GM19397 (cell line): Measurements from ENCODE around the gene DNAH14.
"Not testable (repeated sequence)": the region's sequence is repeated elsewhere in the genome, so short reads cannot be mapped to it uniquely, and the experiment has no call there.

Source experiments
- ATAC-seq: cut with Tn5 transposase; IDR thresholded peaks from one replicate; pipeline ENCODE4 v1.9.1; 2021; ENCODE audit warnings: mild to moderate bottlenecking, moderate library complexity; ENCODE audit not compliant: unreplicated experiment

Gene DNAH14

DNA sequence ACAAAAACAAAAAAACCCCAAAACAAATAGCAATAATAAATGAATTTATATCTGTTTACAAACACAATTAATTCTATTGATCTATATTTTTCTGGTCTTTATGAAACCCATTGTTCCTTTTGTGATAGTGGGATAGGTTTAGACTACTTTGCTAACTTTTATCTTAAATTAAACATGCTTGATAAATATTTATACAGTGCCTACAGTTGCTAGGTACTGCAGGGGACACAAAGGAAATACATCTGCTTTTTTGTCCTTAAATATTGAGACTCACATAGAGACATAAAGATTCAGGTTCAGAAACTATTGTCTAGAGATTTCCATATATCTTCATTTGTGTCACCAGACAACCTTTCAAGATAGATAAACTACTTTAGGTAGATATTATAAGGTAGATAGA, 8.5 kb upstream of the DNAH14 start:
- no peak for ATAC-seq

DNA sequence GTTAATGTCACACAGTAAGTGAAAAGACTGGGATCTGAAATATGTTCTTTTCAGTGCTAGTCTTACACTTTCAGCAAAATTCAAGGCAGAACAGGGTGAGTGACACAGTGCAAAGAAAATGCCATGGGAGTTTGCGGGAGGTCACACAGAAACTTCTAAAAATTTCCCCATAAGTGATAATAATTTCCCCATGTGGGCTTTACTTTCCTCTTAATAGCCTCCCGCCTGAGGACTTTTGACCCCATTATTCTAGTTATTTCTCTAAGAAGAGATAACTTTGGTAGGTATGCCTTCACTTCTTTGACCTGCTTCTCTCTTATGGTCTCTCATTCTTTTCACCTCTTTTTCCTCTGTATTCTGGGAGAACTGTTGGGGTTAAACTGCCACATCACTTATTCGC, 8.1 kb upstream of the DNAH14 start:
- ATAC-seq = no peak

GRCh38 chr1:224922404-224923164, 6.9 kb upstream of the DNAH14 start:
- no peak for ATAC-seq

- no peak for ATAC-seq
Measured at GRCh38 chr1:224923726-224924125, 5.7 kb upstream of the DNAH14 start.

DNA sequence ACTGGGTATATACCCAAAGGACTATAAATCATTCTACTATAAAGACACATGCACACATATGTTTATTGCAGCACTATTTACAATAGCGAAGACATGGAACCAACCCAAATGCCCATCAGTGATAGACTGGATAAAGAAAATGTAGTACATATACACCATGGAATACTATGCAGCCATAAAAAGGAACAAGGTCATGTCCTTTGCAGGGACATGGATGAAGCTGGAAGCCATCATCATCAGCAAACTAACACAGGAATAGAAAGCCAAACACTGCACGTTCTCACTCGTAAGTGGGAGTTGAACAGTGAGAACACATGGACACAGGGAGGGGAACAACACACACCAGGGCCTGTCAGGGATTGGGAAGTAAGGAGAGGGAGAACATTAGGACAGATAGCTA, 1.8 kb upstream of the DNAH14 start:
- ATAC-seq = not testable (repeated sequence)

DNA sequence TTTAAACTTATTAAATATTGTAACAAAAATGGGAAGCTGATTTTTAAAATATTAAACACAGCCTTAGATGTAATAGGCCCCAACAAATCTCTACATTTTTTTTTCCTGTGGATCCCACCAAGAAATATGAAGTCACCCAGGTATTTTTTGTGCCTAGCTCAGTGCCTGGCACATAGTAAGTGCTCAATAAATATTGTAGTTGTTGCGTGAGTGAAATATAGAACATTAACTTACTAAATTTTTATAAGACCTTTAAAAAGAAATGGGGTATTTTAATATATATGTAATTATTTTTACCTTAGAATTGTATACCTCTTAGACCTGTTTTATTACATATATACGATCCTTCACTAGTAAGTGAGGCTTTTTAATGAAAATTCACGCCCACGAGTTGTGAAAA, 569 bp upstream of the DNAH14 start:
- ATAC-seq = no peak

- ATAC-seq = no peak
Measured at GRCh38 chr1:224931605-224932004, 2.1 kb downstream of the DNAH14 start.

DNA sequence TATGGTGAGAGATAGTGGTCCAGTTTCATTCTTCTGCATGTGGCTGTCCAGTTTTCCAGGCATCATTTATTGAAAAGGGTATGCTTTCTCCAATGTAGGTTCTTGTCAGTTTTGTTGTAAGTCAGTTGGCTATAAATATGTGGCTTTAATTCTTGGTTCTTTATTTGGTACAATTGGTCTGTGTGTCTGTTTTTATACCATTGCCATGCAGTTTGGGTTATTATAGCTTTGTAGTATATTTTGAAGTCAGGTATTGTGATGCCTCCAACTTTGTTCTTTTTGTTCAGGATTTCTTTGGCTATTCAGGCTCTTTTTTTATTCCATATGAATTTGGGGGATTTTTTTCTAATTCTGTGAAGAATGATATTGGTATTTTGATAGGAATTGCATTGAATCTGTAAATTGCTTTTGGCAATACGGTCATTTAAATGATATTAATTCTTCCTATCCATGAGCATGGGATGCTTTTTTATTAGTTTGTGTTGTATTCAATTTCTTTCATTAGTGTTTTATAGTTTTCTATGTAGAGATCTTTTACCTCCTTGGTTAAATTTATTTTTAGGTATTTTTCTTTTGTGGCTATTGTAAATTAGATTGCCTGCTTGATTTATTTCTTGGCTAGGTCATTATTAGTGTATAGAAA, 3.3 kb downstream of the DNAH14 start:
- ATAC-seq = no peak

DNA sequence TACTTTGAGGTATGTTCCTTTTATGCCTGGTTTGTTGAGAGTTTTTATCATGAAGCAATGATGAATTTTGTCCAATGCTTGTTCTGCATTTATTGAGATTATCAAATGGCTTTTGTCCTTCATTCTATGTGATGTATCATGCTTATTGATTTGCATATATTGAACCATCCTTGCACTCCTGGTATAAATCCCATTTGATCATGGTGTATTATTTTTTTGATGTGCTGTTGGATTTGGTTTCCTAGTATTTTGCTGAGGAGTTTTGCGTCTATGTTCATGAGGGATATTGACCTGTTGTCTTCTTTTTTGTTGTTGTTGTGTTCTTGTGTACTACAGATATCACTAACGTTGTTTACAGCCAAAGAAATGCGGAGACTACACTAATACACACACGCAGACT, 4.1 kb downstream of the DNAH14 start:
- no peak for ATAC-seq

DNA sequence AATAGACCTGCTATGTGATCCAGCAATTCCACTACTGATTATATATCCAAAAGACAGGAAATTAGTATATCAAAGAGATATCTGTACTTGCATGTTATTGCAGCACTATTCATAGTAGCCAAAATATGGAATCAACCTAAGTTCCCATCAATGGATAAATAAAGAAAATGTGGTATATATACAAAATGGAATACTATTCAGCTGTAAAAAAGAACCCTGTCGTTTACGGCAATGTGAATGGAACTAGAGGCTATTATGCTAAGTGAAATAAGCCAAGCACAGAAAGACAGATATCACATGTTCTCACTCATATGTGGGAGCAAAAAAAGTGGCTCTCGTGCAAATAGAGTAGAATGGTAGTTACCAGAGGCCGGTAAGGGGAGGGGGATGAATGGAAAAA, 9.2 kb downstream of the DNAH14 start:
- ATAC-seq = no peak

DNA sequence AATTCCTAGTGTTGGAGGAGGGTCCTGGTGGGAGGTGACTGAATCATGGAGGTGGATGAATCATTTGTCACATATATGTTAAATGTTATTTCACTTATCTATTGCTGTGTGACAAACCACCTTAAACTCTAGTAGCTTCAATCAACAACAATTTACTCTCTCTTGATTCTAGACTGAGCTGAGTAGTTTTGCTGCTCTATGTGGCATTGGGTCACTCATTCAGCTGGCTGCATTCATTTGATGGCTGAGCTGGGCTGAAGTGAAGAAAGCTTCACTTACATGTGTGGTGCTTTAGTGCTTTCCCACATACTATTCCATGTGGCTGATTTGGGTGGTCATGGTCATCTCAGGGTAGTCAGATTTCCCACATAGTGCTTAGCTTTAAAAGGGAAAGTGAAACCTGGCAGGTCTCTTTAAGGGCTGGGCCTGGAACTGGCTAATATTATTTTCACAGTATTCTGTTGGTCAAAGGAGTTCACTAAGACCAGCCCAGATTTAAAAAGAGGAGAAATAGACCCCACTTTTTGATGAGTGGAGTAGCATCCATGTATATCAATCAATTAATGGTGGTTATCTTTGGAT, 10.5 kb downstream of the DNAH14 start:
- ATAC-seq = no peak

- ATAC-seq = not testable (repeated sequence)
Measured at GRCh38 chr1:224940735-224941134, 11.3 kb downstream of the DNAH14 start.

DNA sequence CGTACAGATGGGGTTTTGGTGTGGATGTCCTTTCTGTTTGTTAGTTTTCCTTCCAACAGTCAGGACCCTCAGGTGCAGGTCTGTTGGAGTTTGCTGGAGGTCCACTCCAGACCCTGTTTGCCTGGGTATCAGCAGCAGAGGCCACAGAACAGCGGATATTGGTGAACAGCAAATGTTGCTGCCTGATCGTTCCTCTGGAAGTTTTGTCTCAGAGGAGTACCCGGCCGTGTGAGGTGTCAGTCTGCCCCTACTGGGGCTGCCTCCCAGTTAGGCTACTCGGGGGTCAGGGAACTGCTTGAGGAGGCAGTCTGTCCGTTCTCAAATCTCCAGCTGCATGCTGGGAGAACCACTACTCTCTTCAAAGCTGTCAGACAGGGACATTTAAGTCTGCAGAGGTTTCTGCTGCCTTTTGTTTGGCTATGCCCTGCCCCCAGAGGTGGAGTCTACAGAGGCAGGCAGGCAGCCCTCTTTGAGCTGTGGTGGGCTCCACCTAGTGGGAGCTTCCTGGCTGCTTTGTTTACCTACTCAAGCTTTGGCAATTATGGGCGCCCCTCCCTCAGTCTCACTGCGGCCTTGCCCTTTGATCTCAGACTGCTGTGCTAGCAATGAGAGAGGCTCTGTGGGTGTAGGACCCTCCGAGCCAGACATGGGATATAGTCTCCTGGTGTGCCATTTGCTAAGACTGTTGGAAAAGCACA, 16.3 kb downstream of the DNAH14 start:
- ATAC-seq = not testable (repeated sequence)

DNA sequence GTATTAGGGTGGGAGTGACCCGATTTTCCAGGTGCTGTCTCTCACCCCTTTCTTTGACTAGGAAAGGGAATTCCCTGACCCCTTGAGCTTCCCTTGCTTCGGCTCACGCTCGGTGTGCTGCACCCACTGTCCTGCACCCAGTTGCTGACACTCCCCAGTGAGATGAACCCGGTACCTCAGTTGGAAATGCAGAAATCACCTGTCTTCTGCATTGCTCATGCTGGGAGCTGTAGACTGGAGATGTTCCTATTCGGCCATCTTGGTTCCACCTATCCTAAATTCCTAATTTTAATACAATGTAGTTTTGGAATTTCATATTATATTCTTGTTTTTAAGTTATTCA, 16.8 kb downstream of the DNAH14 start:
- ATAC-seq = not testable (repeated sequence)

- no peak for ATAC-seq
Measured at GRCh38 chr1:224957696-224958095, 28.2 kb downstream of the DNAH14 start.

GRCh38 chr1:224958490-224958889, 29.0 kb downstream of the DNAH14 start:
- ATAC-seq = no peak

DNA sequence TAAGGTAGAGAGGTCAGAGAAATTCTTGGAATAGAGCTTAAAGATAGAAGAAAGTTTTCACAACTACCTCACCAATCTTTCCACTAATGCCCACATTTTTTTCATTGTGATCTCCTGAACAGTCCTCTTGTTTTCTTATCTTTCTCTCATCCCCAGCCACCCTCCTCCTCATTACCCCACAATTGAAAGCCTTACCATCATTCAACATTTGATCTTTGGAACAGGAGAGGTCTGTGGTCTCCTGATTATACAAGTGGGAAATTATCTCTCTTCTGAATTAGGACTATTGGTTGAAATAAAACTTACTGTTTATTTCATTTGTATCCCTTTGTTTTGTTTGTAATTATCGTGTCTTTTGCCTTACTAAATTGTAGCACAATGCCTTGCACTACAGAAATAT, 29.6 kb downstream of the DNAH14 start:
- ATAC-seq = no peak

GRCh38 chr1:224959656-224960055, 30.2 kb downstream of the DNAH14 start:
- no peak for ATAC-seq

- no peak for ATAC-seq
Measured at GRCh38 chr1:224980181-224980580, 50.7 kb downstream of the DNAH14 start.

DNA sequence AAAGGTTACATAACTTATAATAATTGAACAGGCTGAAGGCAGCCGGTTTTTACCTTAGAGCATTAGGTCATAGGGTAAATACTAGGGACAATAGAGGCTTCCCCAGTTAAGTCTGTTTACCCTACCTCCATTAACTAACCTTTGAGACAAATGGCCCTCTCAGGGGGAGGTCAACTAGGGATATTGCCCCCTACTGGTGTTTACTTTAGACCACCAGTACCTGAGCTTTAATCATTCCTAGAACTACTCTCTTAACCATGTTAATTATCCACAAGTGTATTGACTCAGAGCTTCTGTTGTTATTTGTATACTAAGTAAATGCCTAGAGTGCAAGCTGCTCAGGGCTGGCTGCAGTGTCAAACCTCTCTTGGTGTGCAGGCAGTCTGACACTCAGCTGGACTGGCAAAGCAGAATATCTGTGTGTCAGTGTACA, 52.5 kb downstream of the DNAH14 start:
- not testable (repeated sequence) for ATAC-seq

DNA sequence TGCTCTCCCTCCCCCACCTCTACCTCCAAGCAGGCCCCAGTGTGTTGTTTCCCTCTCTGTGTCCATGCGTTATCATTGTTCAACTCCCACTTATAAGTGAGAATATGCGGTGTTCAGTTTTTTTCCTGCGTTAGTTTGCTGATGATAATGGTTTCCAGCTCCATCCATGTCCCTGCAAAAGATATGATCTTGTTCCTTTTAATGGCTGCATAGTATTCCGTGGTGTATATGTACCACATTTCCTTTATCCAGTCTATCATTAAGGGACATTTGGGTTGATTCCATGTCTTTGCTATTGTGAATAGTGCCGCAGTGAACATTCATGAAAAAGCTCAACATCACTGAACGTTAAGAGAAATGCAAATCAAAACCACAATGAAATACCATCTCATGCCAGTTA, 58.6 kb downstream of the DNAH14 start:
- ATAC-seq = no peak

DNA sequence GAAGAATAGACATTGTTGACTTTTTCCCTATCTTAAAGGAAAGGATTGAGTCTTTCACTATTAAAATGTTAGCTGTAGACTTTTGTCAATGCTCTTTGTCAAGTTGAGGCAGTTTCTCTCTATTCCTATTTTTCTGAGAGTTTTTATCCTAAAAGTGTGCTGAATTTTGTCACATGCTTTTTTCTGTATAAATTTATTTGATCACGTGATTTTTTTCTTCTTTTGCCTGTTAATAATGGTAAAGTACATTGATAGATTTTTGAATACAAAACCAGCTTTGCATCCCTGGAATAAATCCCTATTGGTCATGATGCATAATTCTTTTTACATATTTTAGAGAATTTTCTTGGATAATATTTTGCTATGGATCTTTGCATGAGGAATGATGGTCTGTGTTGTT, 60.1 kb downstream of the DNAH14 start:
- no peak for ATAC-seq
